Measurements from ENCODE around the gene CYGB.

CYGB gene

DNA sequence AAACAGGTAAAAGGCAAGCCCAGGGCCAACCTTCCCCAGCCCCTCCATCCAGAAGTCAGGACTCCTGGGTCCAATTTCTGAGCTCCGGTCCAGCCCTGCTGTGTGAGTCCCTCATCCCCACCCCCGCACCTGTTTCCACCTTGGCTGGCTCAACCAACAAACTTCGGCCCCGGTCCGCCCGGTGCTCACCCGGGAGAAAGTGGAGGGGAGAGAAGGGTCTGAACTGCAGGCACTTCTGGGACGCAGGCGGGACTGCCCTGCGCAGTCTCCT is 36.8 kb downstream of the CYGB start:
- no peak for DNase-seq (ENCODE audit: low read depth)

- DNase-seq (ENCODE audit: low read depth), result no peak
Observed at GRCh38 chr17:76500074-76500746, 37.3 kb downstream of the CYGB start.

- DNase-seq (ENCODE audit: low read depth), result no peak
Observed at GRCh38 chr17:76499267-76499667, 38.2 kb downstream of the CYGB start.

- DNase-seq (ENCODE audit: low read depth), result no peak
Observed at GRCh38 chr17:76498876-76499251, 38.6 kb downstream of the CYGB start.

GRCh38 chr17:76497979-76498875 is 39.3 kb downstream of the CYGB start:
- DNase-seq (ENCODE audit: low read depth), result no peak

DNA sequence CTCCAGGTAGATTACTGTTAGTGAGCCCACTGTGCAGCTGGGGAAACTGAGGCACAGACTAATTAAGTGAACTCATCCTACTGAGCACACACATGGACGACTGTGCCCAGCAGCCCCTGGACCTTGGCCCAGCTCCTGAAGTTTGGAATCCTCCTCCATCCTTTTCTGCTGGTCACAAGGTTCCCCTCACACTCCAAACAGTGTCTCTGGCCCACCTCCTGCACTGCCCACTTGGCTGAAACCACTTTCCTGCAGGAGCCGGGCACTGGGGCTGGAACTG is 39.9 kb downstream of the CYGB start:
- DNase-seq (ENCODE audit: low read depth), result no peak

DNA sequence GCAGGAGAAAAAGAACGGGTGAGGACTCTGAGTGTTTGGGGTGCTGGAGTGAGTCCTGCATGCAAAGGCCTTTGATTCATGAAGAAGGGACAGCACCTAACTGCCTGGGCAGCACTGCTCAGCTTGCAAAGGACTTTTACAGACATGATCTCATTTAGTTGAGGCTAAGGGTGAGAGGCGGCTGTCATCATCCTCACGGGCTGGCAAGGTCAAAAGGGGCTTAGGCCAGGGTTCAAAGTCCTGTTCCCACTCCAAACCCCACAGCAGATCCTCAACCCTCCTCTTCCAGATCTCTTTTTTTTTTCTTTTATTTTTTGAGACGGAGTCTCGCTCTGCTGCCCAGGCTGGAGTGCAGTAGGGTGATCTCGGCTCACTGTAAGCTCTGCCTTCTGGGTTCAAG is 41.0 kb downstream of the CYGB start:
- no peak for DNase-seq (ENCODE audit: low read depth)

GRCh38 chr17:76495663-76496400 is 41.7 kb downstream of the CYGB start:
- no peak for DNase-seq (ENCODE audit: low read depth)

- DNase-seq (ENCODE audit: low read depth), result no peak
Observed at GRCh38 chr17:76493505-76494167, 43.9 kb downstream of the CYGB start.

- DNase-seq (ENCODE audit: low read depth), result no peak
Observed at GRCh38 chr17:76492989-76493501, 44.5 kb downstream of the CYGB start.

DNA sequence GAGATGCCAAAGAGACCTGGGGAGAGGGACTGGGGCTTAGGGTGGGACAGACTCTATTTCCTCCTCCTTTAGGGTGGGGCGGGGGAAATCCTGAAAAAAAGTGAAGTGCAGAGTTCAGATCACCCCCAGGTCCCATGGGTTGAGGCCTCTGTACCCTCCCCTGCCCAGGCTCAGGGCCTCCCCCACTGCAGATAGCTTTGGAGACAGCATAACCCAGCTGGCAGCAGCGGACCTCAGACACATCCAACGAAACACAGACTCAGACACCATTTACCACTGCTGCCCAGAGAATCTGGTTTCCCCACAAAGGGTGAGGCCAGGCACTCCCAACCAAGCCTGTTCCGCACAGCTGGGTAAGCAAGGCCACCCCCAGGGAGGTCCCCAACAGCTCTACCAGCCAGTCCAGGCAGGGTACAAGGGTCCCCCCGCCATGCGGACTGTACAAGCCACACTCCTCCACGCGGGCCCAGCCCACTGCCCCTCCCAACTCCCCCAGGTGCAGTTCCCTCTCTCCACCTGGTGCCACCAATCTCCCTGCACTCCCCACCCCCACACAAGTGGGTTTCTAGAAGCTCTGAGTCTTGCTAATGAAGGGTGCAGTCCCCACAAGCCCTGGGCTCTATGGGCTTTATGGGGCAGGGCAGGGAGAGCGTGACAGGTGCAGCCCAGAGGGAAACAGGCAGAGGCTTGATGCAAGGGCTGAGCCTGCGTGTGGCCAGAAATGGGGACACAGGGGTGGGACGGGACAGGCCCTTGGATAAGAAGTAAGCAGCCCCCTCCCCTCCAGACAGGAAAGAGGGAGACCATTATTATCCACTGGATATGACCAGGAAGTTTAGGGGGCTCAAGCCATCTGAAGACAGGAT is 45.2 kb downstream of the CYGB start:
- DNase-seq (ENCODE audit: low read depth), result no peak

DNA sequence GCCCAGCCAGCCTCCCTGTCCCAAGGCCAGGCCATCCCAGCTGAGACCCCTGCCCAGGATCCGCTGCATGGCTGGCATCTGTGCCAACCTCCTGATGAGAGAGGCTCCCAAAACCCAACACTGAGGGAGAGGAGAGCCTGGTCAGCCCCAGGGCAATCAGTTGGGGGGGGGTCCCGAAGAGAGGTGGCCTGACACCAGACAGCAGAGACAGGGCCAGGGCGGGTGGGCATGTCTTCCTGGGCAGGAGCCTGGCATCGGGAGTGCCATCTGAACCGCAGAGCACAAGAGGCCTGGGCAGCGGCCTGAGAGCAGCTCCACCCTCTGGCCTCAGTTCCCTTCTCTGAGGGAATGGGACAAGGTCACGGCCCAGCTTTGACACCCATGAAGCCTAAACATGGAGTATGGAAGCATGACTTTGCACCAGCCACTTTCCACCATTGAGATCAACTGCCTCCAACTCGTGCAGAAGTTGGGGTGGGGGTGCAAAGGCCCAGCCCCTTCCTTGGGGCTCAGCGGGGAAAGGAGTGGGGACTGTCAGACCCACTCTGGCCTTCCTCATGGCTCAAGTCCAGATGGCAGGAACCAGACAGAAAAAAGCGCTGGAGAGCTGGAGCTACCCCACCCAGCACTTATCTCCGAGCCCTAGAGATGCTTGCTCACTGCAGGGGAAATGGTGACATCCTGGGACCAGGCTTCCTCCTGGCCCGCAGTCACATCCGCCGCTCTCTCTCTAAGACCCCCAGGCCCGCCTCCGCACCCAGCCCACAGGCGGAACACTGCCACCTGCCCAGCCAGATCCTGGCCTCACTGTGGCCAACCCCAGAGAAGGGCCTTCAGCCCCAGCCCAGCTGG is 46.0 kb downstream of the CYGB start:
- DNase-seq (ENCODE audit: low read depth), result no peak

DNA sequence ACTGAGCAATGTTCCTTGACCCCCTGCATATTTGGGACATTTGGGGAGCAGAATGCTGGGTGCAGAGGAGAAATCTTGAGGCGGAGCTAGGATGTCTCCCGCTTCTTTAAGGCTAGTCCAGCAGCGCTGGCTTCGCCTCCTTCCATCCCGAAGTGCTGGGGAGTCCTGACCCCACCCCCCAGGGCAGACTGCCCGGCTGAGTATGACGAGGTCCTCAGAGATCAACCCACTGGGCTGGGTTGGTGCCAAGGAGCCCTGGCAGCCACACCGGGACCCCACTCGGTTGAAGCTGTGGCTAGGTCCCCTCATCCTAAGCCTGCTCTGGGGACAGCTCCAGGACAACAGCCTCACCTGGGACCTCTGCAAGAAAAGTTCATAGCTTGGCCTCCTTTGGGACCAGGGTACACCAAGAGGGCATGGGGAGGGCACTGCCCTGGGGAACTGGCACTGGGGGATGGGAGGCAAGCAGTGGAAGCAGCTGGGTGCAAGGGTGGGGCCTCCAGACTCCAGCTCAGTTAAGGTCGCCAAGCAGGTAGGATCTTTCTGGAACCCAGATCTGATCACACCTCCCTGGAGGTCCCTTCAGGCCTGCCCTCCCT is 47.3 kb downstream of the CYGB start:
- DNase-seq (ENCODE audit: low read depth), result no peak

DNA sequence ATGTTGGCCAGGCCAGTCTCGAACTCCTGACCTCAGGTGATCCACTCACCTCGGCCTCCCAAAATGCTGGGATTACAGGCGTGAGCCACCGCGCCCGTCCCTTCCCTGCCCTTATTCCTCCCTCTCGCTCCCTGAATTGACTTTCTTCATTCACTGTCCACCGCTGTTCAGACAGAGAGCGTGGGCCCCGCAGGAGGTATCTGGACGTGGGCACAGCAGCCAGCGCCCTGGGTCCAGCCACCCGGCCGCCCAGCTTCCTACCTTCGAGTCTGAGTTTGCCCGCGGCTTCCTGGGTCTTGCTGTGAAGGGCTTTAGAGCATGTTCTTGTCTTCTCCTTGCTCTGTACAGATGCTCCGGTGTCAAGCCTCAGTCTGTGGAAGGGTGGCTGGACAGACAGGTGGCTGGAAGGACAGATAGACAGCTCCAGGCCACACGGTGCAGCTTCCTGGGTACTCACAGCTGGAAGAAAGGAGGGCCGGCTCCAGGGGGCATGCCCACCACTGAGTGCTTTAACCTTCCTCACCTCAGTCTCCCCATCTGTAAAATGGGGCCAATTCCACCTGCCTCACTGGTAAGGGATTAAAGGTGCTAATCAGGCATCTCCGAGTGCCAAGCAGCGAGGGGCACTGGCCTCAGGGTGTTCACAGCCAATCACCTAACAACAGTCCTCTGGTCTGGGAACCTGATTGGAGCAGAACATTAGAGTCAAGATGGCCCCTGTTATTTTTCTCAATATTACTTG is 49.9 kb downstream of the CYGB start:
- DNase-seq (ENCODE audit: low read depth), result no peak

GRCh38 chr17:76485569-76485968 is 51.9 kb downstream of the CYGB start:
- DNase-seq (ENCODE audit: low read depth), result no peak

- DNase-seq (ENCODE audit: low read depth), result no peak
Observed at GRCh38 chr17:76484228-76484725, 53.2 kb downstream of the CYGB start.

DNA sequence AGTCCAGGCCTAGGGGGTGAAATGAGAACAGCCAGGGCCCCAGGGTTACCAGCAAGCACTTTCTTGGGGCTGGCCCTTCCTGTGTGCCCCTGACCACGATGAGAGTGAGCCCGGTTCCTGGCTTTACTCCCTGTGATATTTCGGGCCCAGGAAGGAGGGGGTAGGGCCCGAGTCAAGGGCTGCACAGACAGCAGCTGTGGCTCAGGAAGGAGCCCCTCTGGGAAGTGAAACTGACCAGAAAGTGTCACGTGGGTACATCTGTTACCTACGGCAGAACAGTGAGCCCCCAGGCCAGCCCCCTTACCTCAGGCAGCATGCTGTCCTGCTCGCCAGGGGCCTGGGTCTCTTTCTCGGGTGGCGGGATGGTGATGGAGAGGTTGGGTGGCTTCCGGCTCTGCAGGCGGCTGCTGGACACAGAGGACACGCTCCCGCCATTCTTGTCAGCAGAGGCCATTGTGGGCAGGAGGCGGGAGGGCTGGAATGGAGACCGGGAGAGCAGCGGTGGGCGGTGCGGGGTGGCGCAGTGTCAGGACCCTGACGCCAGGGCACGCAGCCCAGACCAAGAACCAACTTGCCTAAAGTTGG is 56.3 kb downstream of the CYGB start:
- DNase-seq (ENCODE audit: low read depth), result no peak

GRCh38 chr17:76480632-76481031 is 56.9 kb downstream of the CYGB start:
- no peak for DNase-seq (ENCODE audit: low read depth)

DNA sequence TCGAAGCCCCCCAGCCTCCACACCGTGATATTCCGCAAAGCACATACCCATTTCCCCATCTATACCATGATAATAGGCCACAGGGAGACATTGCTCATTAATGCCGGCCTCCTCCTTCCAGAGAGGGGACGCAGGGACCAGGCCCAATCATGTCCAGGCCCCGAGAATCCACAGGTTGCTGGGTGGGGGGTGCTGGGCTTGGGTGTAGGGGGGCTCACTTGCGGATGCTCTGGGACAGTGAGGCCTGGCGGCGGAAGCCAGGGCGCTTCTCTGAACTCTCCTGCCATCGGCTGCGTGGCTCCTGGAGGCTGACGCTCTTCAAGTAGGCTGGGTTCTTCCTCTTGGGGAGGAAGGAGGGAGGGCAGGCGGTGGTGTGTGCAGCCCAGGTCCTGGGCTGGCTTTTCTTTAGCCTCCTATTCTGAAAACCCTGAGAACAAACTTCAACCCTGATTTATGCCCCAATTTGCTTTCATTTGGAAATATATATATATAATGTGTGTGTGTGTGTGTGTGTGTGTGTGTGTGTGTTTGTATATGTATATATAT is 57.9 kb downstream of the CYGB start:
- no peak for DNase-seq (ENCODE audit: low read depth)

Data from T-helper 22 cell (primary cell).